HEK293 (cell line): ENCODE results near the gene GNG7.

Experiments
- CTCF ChIA-PET: fragments of 350-600 bp; formaldehyde crosslinking; extraction: SDS; loops from one replicate; lab custom pipeline; 2021; ENCODE audit warnings: antibody characterized with exemption; lab: Yijun Ruan, JAX
- POLR2A ChIA-PET: fragments of 300-600 bp; formaldehyde crosslinking; extraction: SDS; loops from one replicate; lab custom pipeline; 2020; ENCODE audit warnings: antibody characterized with exemption, inconsistent platforms; lab: Yijun Ruan, JAX
- H3K27ac ChIP-seq: fragments of 200-500 bp; sonication (Bioruptor generic); 2 replicates; pipeline ENCODE4 v1.5.1; 2014; ENCODE audit warnings: low read depth, low read length, control low read depth, inconsistent platforms; ENCODE audit errors: extremely low read depth
- H3K36me3 ChIP-seq, 2 experiments: fragments of 200-500 bp in 1 of 2; sonication (Bioruptor generic) in 1 of 2; 1 replicate in 1 of 2; 2 replicates in 1 of 2; pipeline ENCODE4 v1.5.1; 2014 to 2017; ENCODE audit warnings: inconsistent platforms in 2 of 2, low read length in 2 of 2; ENCODE audit not compliant: control insufficient read depth in 2 of 2, insufficient read depth in 1 of 2
- H3K4me1 ChIP-seq: fragments of 200-500 bp; sonication (Bioruptor generic); 2 replicates; pipeline ENCODE4 v1.5.1; 2014; ENCODE audit warnings: mild to moderate bottlenecking, low read length, inconsistent platforms; ENCODE audit not compliant: control insufficient read depth, insufficient read depth
- H3K4me3 ChIP-seq: 2 replicates; pipeline ENCODE4 v1.5.1; 2011; ENCODE audit warnings: low read depth, mild to moderate bottlenecking, control low read depth, low read length, moderate library complexity
- H3K9me3 ChIP-seq: fragments of 200-500 bp; sonication (Bioruptor generic); 2 replicates; pipeline ENCODE4 v1.5.1; 2014; ENCODE audit warnings: low read depth, low read length, inconsistent platforms; ENCODE audit not compliant: control insufficient read depth, insufficient read depth
- KLF16 ChIP-seq: fragments of 450-650 bp; formaldehyde crosslinking; IDR thresholded peaks from 2 replicates; pipeline ENCODE4 v1.5.1; 2017; ENCODE audit warnings: missing biosample characterization, missing genetic modification characterization
- SALL2 ChIP-seq: fragments of 450-650 bp; formaldehyde crosslinking; IDR thresholded peaks from 2 replicates; pipeline ENCODE4 v1.5.0; 2017; ENCODE audit warnings: missing biosample characterization, mild to moderate bottlenecking, missing genetic modification characterization, borderline replicate concordance
- SCRT2 ChIP-seq: fragments of 450-650 bp; formaldehyde crosslinking; IDR thresholded peaks from 2 replicates; pipeline ENCODE4 v1.5.1; 2016; ENCODE audit warnings: missing biosample characterization, missing genetic modification characterization
- ZBTB48 ChIP-seq: fragments of 450-650 bp; formaldehyde crosslinking; IDR thresholded peaks from 2 replicates; pipeline ENCODE4 v1.5.1; 2016; ENCODE audit warnings: missing biosample characterization, missing genetic modification characterization
- ZBTB8A ChIP-seq: fragments of 450-650 bp; formaldehyde crosslinking; IDR thresholded peaks from 2 replicates; pipeline ENCODE4 v1.5.1; 2016; ENCODE audit warnings: missing biosample characterization, missing genetic modification characterization
- ZFHX2 ChIP-seq: fragments of 450-650 bp; formaldehyde crosslinking; conservative IDR thresholded peaks from 2 replicates; pipeline ENCODE4 v1.5.1; 2016; ENCODE audit warnings: missing biosample characterization, missing genetic modification characterization
- ZNF404 ChIP-seq: fragments of 450-650 bp; formaldehyde crosslinking; IDR thresholded peaks from 2 replicates; pipeline ENCODE4 v1.5.1; 2017; ENCODE audit warnings: missing biosample characterization, missing genetic modification characterization
- ZNF558 ChIP-seq: fragments of 450-650 bp; formaldehyde crosslinking; IDR thresholded peaks from 2 replicates; pipeline ENCODE4 v1.5.1; 2016; ENCODE audit warnings: missing biosample characterization, missing genetic modification characterization
- ZNF596 ChIP-seq: fragments of 450-650 bp; IDR thresholded peaks from 2 replicates; pipeline ENCODE4 v1.5.0; 2018; ENCODE audit warnings: missing biosample characterization, mild to moderate bottlenecking, missing genetic modification characterization, moderate library complexity
- ZNF600 ChIP-seq: fragments of 450-650 bp; formaldehyde crosslinking; IDR thresholded peaks from 2 replicates; pipeline ENCODE4 v1.5.1; 2016; ENCODE audit warnings: missing biosample characterization, missing genetic modification characterization
- ZNF623 ChIP-seq: fragments of 450-650 bp; formaldehyde crosslinking; IDR thresholded peaks from 2 replicates; pipeline ENCODE4 v1.5.1; 2016; ENCODE audit warnings: missing biosample characterization, missing genetic modification characterization
- TF ChIP-seq, protein P1 (sequence below): fragments of 450-650 bp; formaldehyde crosslinking; IDR thresholded peaks from 2 replicates; pipeline ENCODE4 v1.5.1; 2016; ENCODE audit warnings: missing biosample characterization, missing genetic modification characterization
- TF ChIP-seq, protein P2 (sequence below): fragments of 450-650 bp; formaldehyde crosslinking; IDR thresholded peaks from 2 replicates; pipeline ENCODE4 v1.5.1; 2016; ENCODE audit warnings: missing biosample characterization, missing genetic modification characterization, borderline replicate concordance

Gene GNG7

GRCh38 chr19:2726160-2726855, 23.8 kb upstream of the GNG7 start:
- no peaks in the 10 kb centered on the region for H3K9me3 ChIP-seq
- H3K4me1 ChIP-seq = no peaks in the 10 kb centered on the region
- H3K4me3 ChIP-seq = no peak overlapping the region
- H3K27ac ChIP-seq = no peak overlapping the region
- no peaks in the 10 kb centered on the region for H3K36me3 ChIP-seq
- TF ChIP-seq ZNF623 (tag by site-specific recombination) (peak; percentile 97), ZNF404 (tag by site-specific recombination) (no peak)
- TF ChIP-seq, protein P1, sequence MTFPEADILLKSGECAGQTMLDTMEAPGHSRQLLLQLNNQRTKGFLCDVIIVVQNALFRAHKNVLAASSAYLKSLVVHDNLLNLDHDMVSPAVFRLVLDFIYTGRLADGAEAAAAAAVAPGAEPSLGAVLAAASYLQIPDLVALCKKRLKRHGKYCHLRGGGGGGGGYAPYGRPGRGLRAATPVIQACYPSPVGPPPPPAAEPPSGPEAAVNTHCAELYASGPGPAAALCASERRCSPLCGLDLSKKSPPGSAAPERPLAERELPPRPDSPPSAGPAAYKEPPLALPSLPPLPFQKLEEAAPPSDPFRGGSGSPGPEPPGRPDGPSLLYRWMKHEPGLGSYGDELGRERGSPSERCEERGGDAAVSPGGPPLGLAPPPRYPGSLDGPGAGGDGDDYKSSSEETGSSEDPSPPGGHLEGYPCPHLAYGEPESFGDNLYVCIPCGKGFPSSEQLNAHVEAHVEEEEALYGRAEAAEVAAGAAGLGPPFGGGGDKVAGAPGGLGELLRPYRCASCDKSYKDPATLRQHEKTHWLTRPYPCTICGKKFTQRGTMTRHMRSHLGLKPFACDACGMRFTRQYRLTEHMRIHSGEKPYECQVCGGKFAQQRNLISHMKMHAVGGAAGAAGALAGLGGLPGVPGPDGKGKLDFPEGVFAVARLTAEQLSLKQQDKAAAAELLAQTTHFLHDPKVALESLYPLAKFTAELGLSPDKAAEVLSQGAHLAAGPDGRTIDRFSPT (tag by site-specific recombination) = 0 out of 2 replicates have a peak, but pooled peaks have one; percentile 11
- ChIA-PET CTCF (interaction anchor here (0.7 to 1.9 kb wide), 2 partner anchors 23 to 24 kb away, joined by 3 to 5 read pairs; no protein-coding TSS in a partner anchor), POLR2A (no interaction called here)

GRCh38 chr19:2724148-2724557, 21.7 kb upstream of the GNG7 start:
- Histone ChIP-seq H3K36me3 (no peaks in the 10 kb centered on the region), H3K4me3 (no peak overlapping the region), H3K9me3 (no peaks in the 10 kb centered on the region), H3K4me1 (no peaks in the 10 kb centered on the region), H3K27ac (no peak overlapping the region)
- POLR2A ChIA-PET = no interaction called here
- CTCF ChIA-PET = interaction anchor here (0.6 to 1.2 kb wide), 2 partner anchors 76 to 164 kb away, joined by 3 to 6 read pairs; no protein-coding TSS in a partner anchor
- TF ChIP-seq, protein P2, sequence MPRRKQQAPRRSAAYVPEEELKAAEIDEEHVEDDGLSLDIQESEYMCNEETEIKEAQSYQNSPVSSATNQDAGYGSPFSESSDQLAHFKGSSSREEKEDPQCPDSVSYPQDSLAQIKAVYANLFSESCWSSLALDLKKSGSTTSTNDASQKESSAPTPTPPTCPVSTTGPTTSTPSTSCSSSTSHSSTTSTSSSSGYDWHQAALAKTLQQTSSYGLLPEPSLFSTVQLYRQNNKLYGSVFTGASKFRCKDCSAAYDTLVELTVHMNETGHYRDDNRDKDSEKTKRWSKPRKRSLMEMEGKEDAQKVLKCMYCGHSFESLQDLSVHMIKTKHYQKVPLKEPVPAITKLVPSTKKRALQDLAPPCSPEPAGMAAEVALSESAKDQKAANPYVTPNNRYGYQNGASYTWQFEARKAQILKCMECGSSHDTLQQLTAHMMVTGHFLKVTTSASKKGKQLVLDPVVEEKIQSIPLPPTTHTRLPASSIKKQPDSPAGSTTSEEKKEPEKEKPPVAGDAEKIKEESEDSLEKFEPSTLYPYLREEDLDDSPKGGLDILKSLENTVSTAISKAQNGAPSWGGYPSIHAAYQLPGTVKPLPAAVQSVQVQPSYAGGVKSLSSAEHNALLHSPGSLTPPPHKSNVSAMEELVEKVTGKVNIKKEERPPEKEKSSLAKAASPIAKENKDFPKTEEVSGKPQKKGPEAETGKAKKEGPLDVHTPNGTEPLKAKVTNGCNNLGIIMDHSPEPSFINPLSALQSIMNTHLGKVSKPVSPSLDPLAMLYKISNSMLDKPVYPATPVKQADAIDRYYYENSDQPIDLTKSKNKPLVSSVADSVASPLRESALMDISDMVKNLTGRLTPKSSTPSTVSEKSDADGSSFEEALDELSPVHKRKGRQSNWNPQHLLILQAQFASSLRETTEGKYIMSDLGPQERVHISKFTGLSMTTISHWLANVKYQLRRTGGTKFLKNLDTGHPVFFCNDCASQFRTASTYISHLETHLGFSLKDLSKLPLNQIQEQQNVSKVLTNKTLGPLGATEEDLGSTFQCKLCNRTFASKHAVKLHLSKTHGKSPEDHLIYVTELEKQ (tag by site-specific recombination) = peak; percentile 78; the same call in 1 of the 2 replicates
- TF ChIP-seq KLF16 (no peak), ZNF558 (tag by site-specific recombination) (no peak), ZNF596 (tag by site-specific recombination) (no peak), SALL2 (no peak), ZNF600 (0 out of 2 replicates have a peak, but pooled peaks have one; percentile 3), ZBTB48 (tag by site-specific recombination) (no peak)

DNA sequence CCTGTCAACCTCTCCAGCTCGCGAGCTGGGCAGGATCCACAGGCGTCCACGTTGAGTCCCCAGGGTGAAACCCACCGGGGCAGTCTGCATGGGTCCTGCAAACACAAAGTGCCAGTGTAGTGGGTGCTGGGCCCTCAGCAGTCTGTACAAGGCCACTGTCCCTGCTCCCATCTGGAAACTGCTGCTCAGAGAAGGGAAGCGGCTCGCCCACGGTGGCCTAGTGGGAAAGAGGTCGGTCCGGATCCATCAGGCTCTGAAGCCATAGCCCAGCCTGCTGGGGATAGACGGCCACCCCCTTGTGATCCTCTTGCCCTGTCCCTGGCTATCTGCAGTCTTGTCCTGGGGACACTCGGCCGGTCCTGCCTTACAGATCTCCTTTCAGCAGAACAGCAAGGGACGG, 21.3 kb upstream of the GNG7 start:
- H3K9me3 ChIP-seq = no peaks in the 10 kb centered on the region
- no peaks in the 10 kb centered on the region for H3K36me3 ChIP-seq
- CTCF ChIA-PET = interaction anchor here (0.6 to 1.2 kb wide), 2 partner anchors 75 to 165 kb away, joined by 3 to 6 read pairs; no protein-coding TSS in a partner anchor
- H3K4me1 ChIP-seq = no peaks in the 10 kb centered on the region
- no peak overlapping the region for H3K27ac ChIP-seq
- H3K4me3 ChIP-seq = no peak overlapping the region
- TF ChIP-seq ZNF600 = peak; percentile 76
- TF ChIP-seq ZBTB8A (tag by site-specific recombination) = no peak
- TF ChIP-seq, all 188 proteins: peak for 1
- POLR2A ChIA-PET = no interaction called here

DNA sequence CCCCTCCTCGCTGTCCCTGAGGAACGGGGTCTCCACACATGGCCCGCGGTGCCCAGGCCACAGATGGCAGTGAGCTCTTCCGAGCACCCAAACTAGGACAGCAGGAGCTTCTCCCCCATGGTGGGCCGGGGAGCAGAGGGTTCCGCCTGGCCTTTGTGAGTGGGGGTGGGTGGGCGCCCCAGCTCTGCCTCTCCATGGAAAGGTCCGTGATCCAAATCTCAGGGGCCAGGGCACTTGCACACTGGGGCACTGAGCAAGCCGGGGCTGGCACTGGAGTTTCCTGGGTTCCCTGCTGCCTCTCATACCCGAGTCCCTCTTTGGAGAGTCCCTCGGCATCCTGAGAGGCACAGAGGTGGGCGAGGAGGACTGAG, 20.8 kb upstream of the GNG7 start:
- Histone ChIP-seq H3K27ac (no peak overlapping the region), H3K9me3 (no peaks in the 10 kb centered on the region), H3K4me3 (no peak overlapping the region), H3K36me3 (no peaks in the 10 kb centered on the region), H3K4me1 (no peaks in the 10 kb centered on the region)
- ChIA-PET CTCF (interaction anchor here (0.6 to 1.2 kb wide), 2 partner anchors 75 to 165 kb away, joined by 3 to 6 read pairs; no protein-coding TSS in a partner anchor), POLR2A (no interaction called here)
- TF ChIP-seq SCRT2 (tag by site-specific recombination) = no peak
- TF ChIP-seq ZFHX2 (tag by site-specific recombination) = 0 out of 2 replicates have a peak, but pooled peaks have one; percentile 4
